ENCODE measurements around the gene MAB21L1. TPM values are rescaled to one million over a fixed set of nuclear protein-coding genes. Genes with fewer than 3 reads are reported as not detected.

The MAB21L1 gene
- total and polyA plus RNA-seq, 5 donors from 2014 or later: not detected

- Histone ChIP-seq H3K4me1 (ENCODE audit: control insufficient read depth, insufficient read depth, low read length, poor library complexity, severe bottlenecking) (no peaks in the 10 kb centered on the region), H3K36me3 (ENCODE audit: control insufficient read depth, insufficient read depth, low read length) (no peaks in the 10 kb centered on the region), H3K4me3 (ENCODE audit: low read depth, low read length) (no peak overlapping the region), H3K9me3 (ENCODE audit: control insufficient read depth in 2 of 2, low read length in 2 of 2) (no peaks in the 10 kb centered on the region), H3K27ac (ENCODE audit: insufficient read depth, low read length, poor library complexity, severe bottlenecking) (no peak overlapping the region), H3K27me3 (ENCODE audit: control insufficient read depth, insufficient read depth, low read length) (no peaks in the 10 kb centered on the region)
- H3K27ac Mint-ChIP-seq: no peak overlapping the region
- no peaks in the 10 kb centered on the region for H3K36me3 Mint-ChIP-seq
- H3K9me3 Mint-ChIP-seq: peaks cover 0 to 3% (median 0%) of the 10 kb centered on the region in 7 donors
- no peak for DNase-seq
- ATAC-seq (ENCODE audit: low read depth in 2 of 2): no peak
- H3K4me1 Mint-ChIP-seq: peaks cover 0 to 4% (median 0%) of the 10 kb centered on the region in 4 donors
- no peaks in the 10 kb centered on the region for H3K27me3 Mint-ChIP-seq
- no peak overlapping the region for H3K4me3 Mint-ChIP-seq
These were observed 25.3 kb upstream of the MAB21L1 start for GRCh38 chr13:35501661-35502235.

GRCh38 chr13:35500144-35500543 lies 23.7 kb upstream of the MAB21L1 start:
- H3K27me3 ChIP-seq (ENCODE audit: control insufficient read depth, insufficient read depth, low read length): no peaks in the 10 kb centered on the region
- no peaks in the 10 kb centered on the region for H3K36me3 ChIP-seq (ENCODE audit: control insufficient read depth, insufficient read depth, low read length)
- Mint-ChIP-seq H3K4me1 (peaks cover 0 to 4% (median 0%) of the 10 kb centered on the region in 4 donors), H3K27ac (no peak overlapping the region), H3K9me3 (peaks cover 0 to 4% (median 0%) of the 10 kb centered on the region in 7 donors), H3K27me3 (no peaks in the 10 kb centered on the region), H3K36me3 (no peaks in the 10 kb centered on the region), H3K4me3 (no peak overlapping the region)
- ATAC-seq (ENCODE audit: low read depth in 2 of 2) (no peak), DNase-seq (no peak)
- no peak overlapping the region for H3K27ac ChIP-seq (ENCODE audit: insufficient read depth, low read length, poor library complexity, severe bottlenecking)
- no peak overlapping the region for H3K4me3 ChIP-seq (ENCODE audit: low read depth, low read length)
- H3K9me3 ChIP-seq (ENCODE audit: control insufficient read depth in 2 of 2, low read length in 2 of 2): no peaks in the 10 kb centered on the region
- no peaks in the 10 kb centered on the region for H3K4me1 ChIP-seq (ENCODE audit: control insufficient read depth, insufficient read depth, low read length, poor library complexity, severe bottlenecking)

- Mint-ChIP-seq H3K4me3 (no peak overlapping the region), H3K36me3 (no peaks in the 10 kb centered on the region), H3K9me3 (peaks cover 0 to 8% (median 0%) of the 10 kb centered on the region in 7 donors), H3K4me1 (peaks cover 0 to 4% (median 0%) of the 10 kb centered on the region in 4 donors), H3K27me3 (no peaks in the 10 kb centered on the region), H3K27ac (peak overlapping the region in 1 of 3 donors; percentile 8)
- Histone ChIP-seq H3K4me3 (ENCODE audit: low read depth, low read length) (no peak overlapping the region), H3K27ac (ENCODE audit: insufficient read depth, low read length, poor library complexity, severe bottlenecking) (no peak overlapping the region), H3K36me3 (ENCODE audit: control insufficient read depth, insufficient read depth, low read length) (no peaks in the 10 kb centered on the region), H3K4me1 (ENCODE audit: control insufficient read depth, insufficient read depth, low read length, poor library complexity, severe bottlenecking) (no peaks in the 10 kb centered on the region), H3K27me3 (ENCODE audit: control insufficient read depth, insufficient read depth, low read length) (no peaks in the 10 kb centered on the region), H3K9me3 (ENCODE audit: control insufficient read depth in 2 of 2, low read length in 2 of 2) (no peaks in the 10 kb centered on the region)
- ATAC-seq (ENCODE audit: low read depth in 2 of 2): no peak
- DNase-seq: no peak
These were observed 23.2 kb upstream of the MAB21L1 start for GRCh38 chr13:35499676-35500075.

DNA sequence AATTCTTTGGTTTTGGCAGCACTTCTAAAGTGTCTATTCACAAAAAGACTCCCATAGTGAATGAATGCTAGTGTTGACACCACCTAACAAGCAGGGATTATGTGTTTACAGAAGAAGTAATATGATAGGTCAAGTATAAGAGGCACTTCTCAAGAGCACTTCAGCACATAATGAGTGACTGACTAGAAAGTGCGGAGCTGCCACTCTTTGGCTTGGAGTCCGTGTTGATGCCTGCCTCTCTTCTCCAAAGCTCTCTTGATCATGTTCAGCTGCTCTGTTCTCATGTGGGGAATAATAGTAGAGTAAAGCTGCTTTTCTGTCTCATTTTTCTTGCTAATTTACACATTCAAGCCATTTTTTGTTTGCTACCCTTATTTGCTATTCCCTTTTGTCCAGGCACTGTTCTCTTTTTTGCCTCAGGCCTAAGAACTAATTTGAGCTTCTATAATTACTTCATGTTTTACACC lies 22.7 kb upstream of the MAB21L1 start:
- Histone ChIP-seq H3K9me3 (ENCODE audit: control insufficient read depth in 2 of 2, low read length in 2 of 2) (no peaks in the 10 kb centered on the region), H3K4me3 (ENCODE audit: low read depth, low read length) (no peak overlapping the region), H3K27ac (ENCODE audit: insufficient read depth, low read length, poor library complexity, severe bottlenecking) (no peak overlapping the region), H3K27me3 (ENCODE audit: control insufficient read depth, insufficient read depth, low read length) (no peaks in the 10 kb centered on the region), H3K36me3 (ENCODE audit: control insufficient read depth, insufficient read depth, low read length) (no peaks in the 10 kb centered on the region), H3K4me1 (ENCODE audit: control insufficient read depth, insufficient read depth, low read length, poor library complexity, severe bottlenecking) (no peaks in the 10 kb centered on the region)
- no peak for ATAC-seq (ENCODE audit: low read depth in 2 of 2)
- H3K4me3 Mint-ChIP-seq: no peak overlapping the region
- no peak overlapping the region for H3K27ac Mint-ChIP-seq
- DNase-seq: no peak
- H3K36me3 Mint-ChIP-seq: no peaks in the 10 kb centered on the region
- H3K4me1 Mint-ChIP-seq: peaks cover 0 to 4% (median 0%) of the 10 kb centered on the region in 4 donors
- no peaks in the 10 kb centered on the region for H3K27me3 Mint-ChIP-seq
- peaks cover 0 to 11% (median 0%) of the 10 kb centered on the region in 7 donors for H3K9me3 Mint-ChIP-seq

- H3K4me3 ChIP-seq (ENCODE audit: low read depth, low read length): no peak overlapping the region
These were observed 21.7 kb upstream of the MAB21L1 start for GRCh38 chr13:35498231-35498630.

DNA sequence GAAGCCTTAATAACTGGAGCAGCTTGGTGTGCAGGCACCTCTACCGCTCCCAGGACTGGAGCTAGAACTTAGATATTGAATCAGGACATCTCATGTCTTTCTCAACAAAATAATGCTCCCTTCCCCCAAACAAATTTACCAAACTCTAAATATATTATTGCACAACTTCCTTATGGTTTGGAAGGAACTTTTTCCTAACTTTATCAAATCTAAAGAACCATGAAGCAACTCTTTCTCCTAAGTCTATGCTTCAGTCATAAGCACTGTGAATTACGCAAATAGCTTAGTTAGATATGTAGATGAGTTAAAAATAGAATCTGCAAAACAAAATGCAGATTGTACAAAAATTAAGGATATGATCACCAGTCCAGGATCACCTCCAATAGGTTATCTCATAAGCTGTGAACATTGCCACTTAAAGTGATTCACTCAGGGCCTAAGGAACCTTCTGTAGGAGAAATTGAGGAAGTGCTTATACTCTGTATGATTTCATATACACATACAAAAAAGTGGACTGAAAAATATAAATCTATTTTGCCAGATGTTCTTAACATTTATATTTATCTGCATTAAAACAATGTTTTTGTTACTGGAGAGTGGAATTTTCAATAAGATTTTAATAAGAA lies 20.4 kb upstream of the MAB21L1 start:
- Mint-ChIP-seq H3K36me3 (no peaks in the 10 kb centered on the region), H3K9me3 (peaks cover 0 to 11% (median 1%) of the 10 kb centered on the region in 7 donors), H3K4me1 (peaks cover 0 to 4% (median 0%) of the 10 kb centered on the region in 4 donors), H3K27ac (no peak overlapping the region), H3K27me3 (no peaks in the 10 kb centered on the region), H3K4me3 (no peak overlapping the region)
- no peaks in the 10 kb centered on the region for H3K9me3 ChIP-seq (ENCODE audit: control insufficient read depth in 2 of 2, low read length in 2 of 2)
- H3K4me1 ChIP-seq (ENCODE audit: control insufficient read depth, insufficient read depth, low read length, poor library complexity, severe bottlenecking): no peaks in the 10 kb centered on the region
- ATAC-seq (ENCODE audit: low read depth in 2 of 2): no peak
- no peak overlapping the region for H3K4me3 ChIP-seq (ENCODE audit: low read depth, low read length)
- no peak for DNase-seq
- no peaks in the 10 kb centered on the region for H3K36me3 ChIP-seq (ENCODE audit: control insufficient read depth, insufficient read depth, low read length)
- no peaks in the 10 kb centered on the region for H3K27me3 ChIP-seq (ENCODE audit: control insufficient read depth, insufficient read depth, low read length)
- H3K27ac ChIP-seq (ENCODE audit: insufficient read depth, low read length, poor library complexity, severe bottlenecking): no peak overlapping the region

More at GRCh38 chr13:35498231-35498630, 21.7 kb upstream of the MAB21L1 start:
- Histone ChIP-seq H3K9me3 (ENCODE audit: control insufficient read depth in 2 of 2, low read length in 2 of 2) (no peaks in the 10 kb centered on the region), H3K27ac (ENCODE audit: insufficient read depth, low read length, poor library complexity, severe bottlenecking) (no peak overlapping the region), H3K4me1 (ENCODE audit: control insufficient read depth, insufficient read depth, low read length, poor library complexity, severe bottlenecking) (no peaks in the 10 kb centered on the region), H3K36me3 (ENCODE audit: control insufficient read depth, insufficient read depth, low read length) (no peaks in the 10 kb centered on the region), H3K27me3 (ENCODE audit: control insufficient read depth, insufficient read depth, low read length) (no peaks in the 10 kb centered on the region)
- H3K27ac Mint-ChIP-seq: no peak overlapping the region
- no peaks in the 10 kb centered on the region for H3K27me3 Mint-ChIP-seq
- no peaks in the 10 kb centered on the region for H3K36me3 Mint-ChIP-seq
- H3K4me3 Mint-ChIP-seq: no peak overlapping the region
- DNase-seq: no peak
- H3K9me3 Mint-ChIP-seq: peaks cover 0 to 11% (median 0%) of the 10 kb centered on the region in 7 donors
- no peak for ATAC-seq (ENCODE audit: low read depth in 2 of 2)
- peaks cover 0 to 4% (median 0%) of the 10 kb centered on the region in 4 donors for H3K4me1 Mint-ChIP-seq

DNA sequence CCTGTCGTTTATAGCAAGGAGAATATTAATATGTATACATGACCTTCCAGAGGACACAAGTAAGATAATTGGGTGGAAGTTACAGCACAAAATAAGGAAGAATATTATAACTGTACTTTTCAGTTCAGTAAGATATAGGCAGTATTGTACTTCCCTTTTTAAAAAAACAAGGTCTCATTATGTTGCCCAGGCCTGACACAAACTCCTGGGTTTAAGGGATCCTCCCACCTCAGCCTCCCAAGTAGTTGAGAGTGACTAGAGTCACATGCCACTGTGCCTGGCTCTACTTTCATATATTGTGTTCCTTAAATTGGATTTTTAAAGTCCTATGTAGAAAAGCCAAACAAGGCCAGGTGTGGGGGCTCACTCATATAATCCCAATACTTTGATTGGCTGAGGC lies 19.5 kb upstream of the MAB21L1 start:
- no peaks in the 10 kb centered on the region for H3K36me3 ChIP-seq (ENCODE audit: control insufficient read depth, insufficient read depth, low read length)
- peaks cover 0 to 11% (median 3%) of the 10 kb centered on the region in 7 donors for H3K9me3 Mint-ChIP-seq
- no peak overlapping the region for H3K27ac ChIP-seq (ENCODE audit: insufficient read depth, low read length, poor library complexity, severe bottlenecking)
- H3K9me3 ChIP-seq (ENCODE audit: control insufficient read depth in 2 of 2, low read length in 2 of 2): no peaks in the 10 kb centered on the region
- H3K27ac Mint-ChIP-seq: no peak overlapping the region
- H3K27me3 Mint-ChIP-seq: no peaks in the 10 kb centered on the region
- H3K4me3 ChIP-seq (ENCODE audit: low read depth, low read length): no peak overlapping the region
- no peak for ATAC-seq (ENCODE audit: low read depth in 2 of 2)
- no peak for DNase-seq
- H3K4me1 Mint-ChIP-seq: peaks cover 0 to 4% (median 0%) of the 10 kb centered on the region in 4 donors
- H3K36me3 Mint-ChIP-seq: no peaks in the 10 kb centered on the region
- no peak overlapping the region for H3K4me3 Mint-ChIP-seq
- no peaks in the 10 kb centered on the region for H3K27me3 ChIP-seq (ENCODE audit: control insufficient read depth, insufficient read depth, low read length)
- H3K4me1 ChIP-seq (ENCODE audit: control insufficient read depth, insufficient read depth, low read length, poor library complexity, severe bottlenecking): no peaks in the 10 kb centered on the region

DNA sequence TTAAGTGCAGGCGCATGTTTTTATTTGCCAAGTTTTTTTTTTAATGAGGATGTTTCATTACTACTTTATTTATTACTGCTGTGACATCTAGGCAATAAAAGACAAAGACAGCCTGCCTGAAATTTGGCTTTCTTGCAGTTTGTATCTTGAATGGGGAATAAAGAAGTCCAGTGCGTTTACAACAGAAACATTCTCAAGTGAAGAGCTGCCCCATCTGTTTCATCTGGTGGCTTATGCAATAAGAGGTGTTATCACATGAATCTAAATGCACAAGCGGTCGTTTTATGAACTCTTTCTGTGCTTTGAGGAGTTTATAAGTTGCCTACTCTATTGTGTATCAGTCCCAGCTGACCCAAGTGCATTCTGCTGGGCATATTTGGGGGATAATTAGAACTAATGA lies 12.6 kb upstream of the MAB21L1 start:
- DNase-seq: no peak
- Histone ChIP-seq H3K27ac (ENCODE audit: insufficient read depth, low read length, poor library complexity, severe bottlenecking) (no peak overlapping the region), H3K9me3 (ENCODE audit: control insufficient read depth in 2 of 2, low read length in 2 of 2) (no peaks in the 10 kb centered on the region), H3K4me1 (ENCODE audit: control insufficient read depth, insufficient read depth, low read length, poor library complexity, severe bottlenecking) (no peaks in the 10 kb centered on the region), H3K27me3 (ENCODE audit: control insufficient read depth, insufficient read depth, low read length) (no peaks in the 10 kb centered on the region), H3K4me3 (ENCODE audit: low read depth, low read length) (no peak overlapping the region), H3K36me3 (ENCODE audit: control insufficient read depth, insufficient read depth, low read length) (no peaks in the 10 kb centered on the region)
- H3K36me3 Mint-ChIP-seq: no peaks in the 10 kb centered on the region
- H3K27ac Mint-ChIP-seq: no peak overlapping the region
- no peak for ATAC-seq (ENCODE audit: low read depth in 2 of 2)
- no peak overlapping the region for H3K4me3 Mint-ChIP-seq
- no peaks in the 10 kb centered on the region for H3K27me3 Mint-ChIP-seq
- H3K9me3 Mint-ChIP-seq: peaks cover 0 to 11% (median 3%) of the 10 kb centered on the region in 7 donors
- no peaks in the 10 kb centered on the region for H3K4me1 Mint-ChIP-seq
